Hepatocyte (in vitro differentiated cells): Measurements from ENCODE around the gene ZDHHC14. TPM values are rescaled to one million over a fixed set of nuclear protein-coding genes. Genes with fewer than 3 reads are reported as not detected.

ENCODE experiments used
- DNase-seq: peaks from one replicate; pipeline ENCODE4 v3.0.0-alpha.2; 2016; ENCODE audit warnings: low spot score
- H2AFZ ChIP-seq: fragments of 200-600 bp; sonication (generic); 2 replicates; pipeline ENCODE4 v1.6.0; 2016; ENCODE audit warnings: antibody characterized with exemption, mild to moderate bottlenecking
- H3K27ac ChIP-seq: fragments of 200-600 bp; sonication (generic); 2 replicates; pipeline ENCODE4 v1.5.1; 2016; ENCODE audit warnings: mild to moderate bottlenecking
- H3K27me3 ChIP-seq: fragments of 200-600 bp; sonication (generic); 2 replicates; pipeline ENCODE4 v1.6.1; 2016
- H3K36me3 ChIP-seq: fragments of 200-600 bp; sonication (generic); replicated peaks from 2 replicates; pipeline ENCODE4 v1.5.1; 2016; ENCODE audit warnings: low read depth; ENCODE audit not compliant: insufficient read depth
- H3K4me1 ChIP-seq: fragments of 200-600 bp; sonication (generic); 2 replicates; pipeline ENCODE4 v1.5.1; 2016; ENCODE audit warnings: mild to moderate bottlenecking, moderate library complexity; ENCODE audit not compliant: insufficient read depth
- H3K4me2 ChIP-seq: fragments of 200-600 bp; sonication (generic); 2 replicates; pipeline ENCODE4 v1.6.0; 2016
- H3K4me3 ChIP-seq: fragments of 200-600 bp; sonication (generic); 2 replicates; pipeline ENCODE4 v1.5.1; 2016; ENCODE audit warnings: mild to moderate bottlenecking
- H3K79me2 ChIP-seq: fragments of 200-600 bp; sonication (generic); 2 replicates; pipeline ENCODE4 v1.6.0; 2017; ENCODE audit warnings: mild to moderate bottlenecking
- H3K9me2 ChIP-seq: fragments of 200-600 bp; sonication (generic); replicated peaks from 2 replicates; pipeline ENCODE4 v1.6.0; 2017; ENCODE audit warnings: mild to moderate bottlenecking; ENCODE audit not compliant: insufficient read depth
- H3K9me3 ChIP-seq: fragments of 200-600 bp; sonication (generic); 2 replicates; pipeline ENCODE4 v1.5.1; 2016; ENCODE audit warnings: low read depth, mild to moderate bottlenecking
- H4K20me1 ChIP-seq: fragments of 200-600 bp; sonication (generic); 2 replicates; pipeline ENCODE4 v1.6.0; 2016; ENCODE audit warnings: mild to moderate bottlenecking; ENCODE audit not compliant: insufficient read depth, poor library complexity, severe bottlenecking
- EZH2 ChIP-seq: fragments of 200-600 bp; sonication (generic); IDR thresholded peaks from 2 replicates; pipeline ENCODE4 v1.6.1; 2016; ENCODE audit warnings: antibody characterized with exemption, mild to moderate bottlenecking, borderline replicate concordance
- EZH2phosphoT487 ChIP-seq: fragments of 200-600 bp; sonication (generic); IDR thresholded peaks from one replicate; pipeline ENCODE4 v1.6.1; 2018; ENCODE audit warnings: antibody characterized with exemption, mild to moderate bottlenecking, low read depth, moderate library complexity; ENCODE audit not compliant: unreplicated experiment, severe bottlenecking
- WGBS: methylation state at CpG from one replicate; pipeline ENCODE4 v1.1.6; 2016; ENCODE audit warnings: low lambda C conversion rate; ENCODE audit errors: missing lambda C conversion rate; 5-methylcytosine and 5-hydroxymethylcytosine counted together
- polyA plus RNA-seq: library from polyadenylated mRNA; unstranded; fragments of >200 nt; fragmentation: Nextera tagmentation; extraction: Ambion mirVana; gene quantifications from 2 replicates; pipeline ENCODE4 v1.2.1, GENCODE V29; 2016
- total RNA-seq: library from RNA; depleted of rRNA; stranded (reverse); fragments of >200 nt; gene quantifications from 2 replicates; pipeline ENCODE4 v1.2.3, GENCODE V29; 2014
- TF ChIP-seq, protein P1 (sequence below): fragments of 200-600 bp; sonication (generic); IDR thresholded peaks from 2 replicates; pipeline ENCODE4 v1.5.1; 2016; ENCODE audit warnings: antibody characterized with exemption, mild to moderate bottlenecking; ENCODE audit not compliant: poor library complexity

Gene ZDHHC14
- total and polyA plus RNA-seq, 2 experiments from 2014 or later: 11.8 to 25.2 TPM

DNA sequence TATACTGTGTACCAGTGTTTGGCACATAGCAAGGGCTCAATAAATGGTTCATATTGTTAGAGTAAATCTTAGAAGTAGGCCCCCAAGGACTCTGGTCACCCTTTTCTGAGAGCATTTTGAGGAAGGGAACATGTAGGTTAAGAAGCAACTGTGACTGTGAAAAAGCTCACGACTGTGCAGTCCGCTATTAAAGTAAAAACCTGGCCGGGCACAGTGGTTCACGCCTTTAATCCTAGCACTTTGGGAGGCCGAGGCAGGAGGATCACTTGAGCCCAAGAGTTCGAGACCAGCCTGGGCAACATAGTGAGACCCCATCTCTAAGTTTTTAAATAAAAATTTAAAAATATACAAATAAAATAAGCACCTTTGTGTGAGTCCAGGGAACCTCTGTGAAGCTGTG is 5.0 kb downstream of the ZDHHC14 start:
- no peak for DNase-seq
- Histone ChIP-seq H4K20me1 (no peaks in the 10 kb centered on the region), H3K4me3 (no peak overlapping the region), H3K27ac (no peak overlapping the region), H3K36me3 (no peaks in the 10 kb centered on the region), H2AFZ (no peak overlapping the region), H3K9me2 (no peaks in the 10 kb centered on the region), H3K79me2 (peaks cover 46% of the 10 kb centered on the region), H3K4me2 (no peak overlapping the region), H3K9me3 (peaks cover 10% of the 10 kb centered on the region), H3K27me3 (no peaks in the 10 kb centered on the region), H3K4me1 (peaks cover 9% of the 10 kb centered on the region)
- TF ChIP-seq EZH2 (no peak), EZH2phosphoT487 (no peak)
- TF ChIP-seq, protein P1, sequence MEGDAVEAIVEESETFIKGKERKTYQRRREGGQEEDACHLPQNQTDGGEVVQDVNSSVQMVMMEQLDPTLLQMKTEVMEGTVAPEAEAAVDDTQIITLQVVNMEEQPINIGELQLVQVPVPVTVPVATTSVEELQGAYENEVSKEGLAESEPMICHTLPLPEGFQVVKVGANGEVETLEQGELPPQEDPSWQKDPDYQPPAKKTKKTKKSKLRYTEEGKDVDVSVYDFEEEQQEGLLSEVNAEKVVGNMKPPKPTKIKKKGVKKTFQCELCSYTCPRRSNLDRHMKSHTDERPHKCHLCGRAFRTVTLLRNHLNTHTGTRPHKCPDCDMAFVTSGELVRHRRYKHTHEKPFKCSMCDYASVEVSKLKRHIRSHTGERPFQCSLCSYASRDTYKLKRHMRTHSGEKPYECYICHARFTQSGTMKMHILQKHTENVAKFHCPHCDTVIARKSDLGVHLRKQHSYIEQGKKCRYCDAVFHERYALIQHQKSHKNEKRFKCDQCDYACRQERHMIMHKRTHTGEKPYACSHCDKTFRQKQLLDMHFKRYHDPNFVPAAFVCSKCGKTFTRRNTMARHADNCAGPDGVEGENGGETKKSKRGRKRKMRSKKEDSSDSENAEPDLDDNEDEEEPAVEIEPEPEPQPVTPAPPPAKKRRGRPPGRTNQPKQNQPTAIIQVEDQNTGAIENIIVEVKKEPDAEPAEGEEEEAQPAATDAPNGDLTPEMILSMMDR: no peak
- 97% methylated on average over 6 of the region's 6 CpGs for WGBS

DNA sequence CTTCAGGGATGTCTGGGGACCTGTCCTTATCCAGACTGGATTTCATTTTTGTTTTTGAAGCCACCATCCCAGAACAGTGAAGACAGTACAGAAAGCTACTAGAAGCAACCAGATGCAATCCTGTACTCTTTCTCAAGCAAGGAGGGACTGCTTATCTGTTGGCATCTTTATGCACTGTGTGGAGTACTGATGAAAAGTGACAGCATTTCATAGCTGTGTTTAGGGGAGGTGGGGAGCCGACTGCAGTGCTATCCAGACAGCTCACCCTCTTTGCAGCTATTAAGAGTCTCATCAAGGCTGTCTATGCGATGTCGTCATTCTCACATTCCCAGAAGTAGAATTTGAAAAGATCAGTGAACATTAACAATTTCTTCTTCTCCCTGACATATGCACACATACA is 5.5 kb downstream of the ZDHHC14 start:
- Histone ChIP-seq H3K4me3 (no peak overlapping the region), H3K27ac (no peak overlapping the region), H3K4me1 (peaks cover 9% of the 10 kb centered on the region), H4K20me1 (no peaks in the 10 kb centered on the region), H2AFZ (no peak overlapping the region), H3K9me3 (peaks cover 10% of the 10 kb centered on the region), H3K4me2 (no peak overlapping the region), H3K9me2 (no peaks in the 10 kb centered on the region), H3K79me2 (peaks cover 50% of the 10 kb centered on the region), H3K27me3 (no peaks in the 10 kb centered on the region), H3K36me3 (no peaks in the 10 kb centered on the region)
- TF ChIP-seq, protein P1: no peak
- TF ChIP-seq EZH2phosphoT487 (no peak), EZH2 (no peak)
- WGBS: 85% methylated on average over 3 of the region's 3 CpGs
- DNase-seq: no peak

DNA sequence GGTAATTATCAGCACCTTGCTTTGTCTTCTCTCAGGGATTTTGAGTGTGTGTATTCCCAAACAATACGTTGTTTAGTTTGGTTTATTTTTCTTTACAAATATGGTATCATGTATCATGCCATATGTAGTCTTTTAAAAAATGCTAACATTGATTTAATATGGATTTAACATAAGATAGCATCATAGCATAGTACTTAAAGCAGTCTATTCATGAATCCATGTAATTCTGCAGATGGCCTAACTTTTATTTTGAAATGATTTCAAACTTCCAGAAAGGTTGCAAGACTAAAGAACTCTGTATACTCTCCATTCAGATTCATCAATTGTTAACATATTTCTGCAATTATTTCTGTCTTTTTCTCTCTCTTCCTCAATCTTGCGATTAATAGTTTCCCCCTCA is 7.9 kb downstream of the ZDHHC14 start:
- TF ChIP-seq EZH2phosphoT487: no peak
- no peak overlapping the region for H3K27ac ChIP-seq
- no peaks in the 10 kb centered on the region for H3K36me3 ChIP-seq
- DNase-seq: no peak
- no peaks in the 10 kb centered on the region for H3K27me3 ChIP-seq
- no peaks in the 10 kb centered on the region for H4K20me1 ChIP-seq
- H3K9me3 ChIP-seq: peaks cover 10% of the 10 kb centered on the region
- peaks cover 6% of the 10 kb centered on the region for H3K4me1 ChIP-seq
- 91% methylated on average over 2 of the region's 2 CpGs for WGBS
- no peak overlapping the region for H3K4me3 ChIP-seq
- H2AFZ ChIP-seq: no peak overlapping the region
- H3K79me2 ChIP-seq: peaks cover 44% of the 10 kb centered on the region
- H3K9me2 ChIP-seq: no peaks in the 10 kb centered on the region
- H3K4me2 ChIP-seq: no peak overlapping the region

DNA sequence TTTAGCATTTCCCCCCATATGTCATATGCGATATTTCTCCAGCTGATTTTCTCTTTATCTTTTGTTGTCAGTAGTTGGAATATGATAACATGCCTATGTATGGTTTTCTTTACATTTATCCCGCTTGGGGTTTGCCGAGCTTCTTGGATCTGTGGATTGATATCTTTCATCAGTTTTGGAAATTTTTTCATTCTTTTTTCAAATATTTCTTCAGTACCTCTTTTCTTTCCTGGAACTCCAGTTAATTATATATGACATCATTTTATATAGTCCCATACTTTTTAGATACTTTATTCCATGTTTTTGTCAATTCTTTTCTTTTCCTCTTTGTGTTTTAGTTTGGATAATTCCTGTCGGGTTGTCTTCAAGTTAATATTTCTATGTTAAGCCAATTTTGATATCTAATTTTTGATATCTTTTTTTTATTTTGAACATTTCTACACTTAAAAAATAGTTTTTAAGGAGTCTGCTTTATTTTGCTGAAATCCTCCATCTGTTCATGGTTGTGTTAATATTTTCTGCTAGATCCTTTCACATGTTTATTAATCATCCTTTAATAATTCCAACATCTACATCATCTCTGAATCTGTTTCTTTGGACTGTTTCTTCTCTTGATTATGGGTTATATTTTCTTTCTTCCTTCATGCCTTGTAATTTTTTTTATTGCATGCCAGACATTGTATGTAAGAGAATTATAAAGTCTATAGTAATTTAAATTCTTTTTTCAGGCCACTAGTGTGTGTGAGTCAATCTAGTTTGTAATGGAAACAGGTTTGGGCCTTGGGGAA is 9.5 kb downstream of the ZDHHC14 start:
- Histone ChIP-seq H3K4me1 (peaks cover 11% of the 10 kb centered on the region), H3K36me3 (no peaks in the 10 kb centered on the region), H3K4me3 (no peak overlapping the region), H3K4me2 (no peak overlapping the region), H3K9me3 (peaks cover 10% of the 10 kb centered on the region), H3K79me2 (peaks cover 35% of the 10 kb centered on the region), H2AFZ (no peak overlapping the region), H4K20me1 (no peaks in the 10 kb centered on the region), H3K27ac (no peak overlapping the region), H3K27me3 (no peaks in the 10 kb centered on the region), H3K9me2 (no peaks in the 10 kb centered on the region)
- over 99% methylated on average over 4 of the region's 4 CpGs for WGBS
- DNase-seq: no peak
- TF ChIP-seq, protein P1: no peak
- TF ChIP-seq EZH2phosphoT487: no peak
- TF ChIP-seq EZH2: no peak
